ENCODE data around the gene CTXN3. TPM values are rescaled to one million over a fixed set of nuclear protein-coding genes. Genes with fewer than 3 reads are reported as not detected.
A peak's percentile ranks its signal among the peaks of the same experiment; 100 is the strongest.

CTXN3 gene
- 0.83 and 1.0 TPM in 2 replicates for polyA plus RNA-seq
- not detected in 2 replicates for polyA minus RNA-seq

DNA sequence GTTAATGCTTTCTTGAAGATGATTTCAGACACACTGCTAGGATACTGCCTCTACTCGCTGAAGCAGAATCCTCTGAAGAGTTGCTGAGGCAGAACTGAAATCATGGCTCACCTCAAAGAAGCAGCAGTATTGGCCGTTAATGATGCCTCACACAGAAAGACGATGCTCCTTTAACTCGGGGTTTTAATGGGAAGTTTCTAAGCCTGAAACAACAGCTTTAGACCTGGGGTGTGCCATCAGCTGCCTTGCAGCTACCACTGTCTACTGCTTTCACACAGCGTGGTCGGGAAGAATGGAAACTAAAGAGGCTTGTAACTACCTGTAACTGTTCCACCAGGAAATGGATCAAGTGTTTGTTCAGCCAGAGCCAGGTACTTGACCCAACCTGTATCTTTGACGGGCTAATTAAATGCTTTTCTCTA, at the start of gene CTXN3:
Gene CTXN3, plus strand, starts transcription at position 65 of the 422 bp plus-strand sequence. CDS start 8,440 bp downstream, outside the sequence.
- H2AFZ ChIP-seq (ENCODE audit: low read depth, low read length) = no peak within 1 kb of the TSS
- no peaks in the 10 kb centered on the region for H3K79me2 ChIP-seq (replicated peaks; ENCODE audit: insufficient read depth, low read length)
- H4K20me1 ChIP-seq (ENCODE audit: insufficient read depth) = no peaks in the 10 kb centered on the region
- H3K27ac ChIP-seq (ENCODE audit: low read length) = no peak within 1 kb of the TSS
- H3F3A ChIP-seq (ENCODE audit: insufficient read depth, low read length, poor library complexity, severe bottlenecking) = no peaks in the 10 kb centered on the region
- H3K9me2 ChIP-seq (ENCODE audit: insufficient read depth, low read length) = no peaks in the 10 kb centered on the region
- no peaks in the 10 kb centered on the region for H3K27me3 ChIP-seq (ENCODE audit: insufficient read depth, low read depth, low read length)
- no peak within 1 kb of the TSS for H3K9ac ChIP-seq (ENCODE audit: low read length)
- H3K36me3 ChIP-seq (ENCODE audit: insufficient read depth, low read length) = no peaks in the 10 kb centered on the region
- no peak for TF ChIP-seq EZH2 (IDR thresholded peaks at IDR 0.05; ENCODE audit: borderline replicate concordance, insufficient read depth, low read length, poor library complexity, severe bottlenecking)
- no peak for TF ChIP-seq EP300 (conservative IDR thresholded peaks at IDR 0.05; ENCODE audit: poor library complexity, severe bottlenecking)
- no peak for TF ChIP-seq POLR2AphosphoS5 (IDR thresholded peaks at IDR 0.05)
- TF ChIP-seq RAD21 (conservative IDR thresholded peaks at IDR 0.05) = no peak
- no peak for TF ChIP-seq MXI1 (conservative IDR thresholded peaks at IDR 0.05; ENCODE audit: poor library complexity, severe bottlenecking)
- TF ChIP-seq, protein P1, sequence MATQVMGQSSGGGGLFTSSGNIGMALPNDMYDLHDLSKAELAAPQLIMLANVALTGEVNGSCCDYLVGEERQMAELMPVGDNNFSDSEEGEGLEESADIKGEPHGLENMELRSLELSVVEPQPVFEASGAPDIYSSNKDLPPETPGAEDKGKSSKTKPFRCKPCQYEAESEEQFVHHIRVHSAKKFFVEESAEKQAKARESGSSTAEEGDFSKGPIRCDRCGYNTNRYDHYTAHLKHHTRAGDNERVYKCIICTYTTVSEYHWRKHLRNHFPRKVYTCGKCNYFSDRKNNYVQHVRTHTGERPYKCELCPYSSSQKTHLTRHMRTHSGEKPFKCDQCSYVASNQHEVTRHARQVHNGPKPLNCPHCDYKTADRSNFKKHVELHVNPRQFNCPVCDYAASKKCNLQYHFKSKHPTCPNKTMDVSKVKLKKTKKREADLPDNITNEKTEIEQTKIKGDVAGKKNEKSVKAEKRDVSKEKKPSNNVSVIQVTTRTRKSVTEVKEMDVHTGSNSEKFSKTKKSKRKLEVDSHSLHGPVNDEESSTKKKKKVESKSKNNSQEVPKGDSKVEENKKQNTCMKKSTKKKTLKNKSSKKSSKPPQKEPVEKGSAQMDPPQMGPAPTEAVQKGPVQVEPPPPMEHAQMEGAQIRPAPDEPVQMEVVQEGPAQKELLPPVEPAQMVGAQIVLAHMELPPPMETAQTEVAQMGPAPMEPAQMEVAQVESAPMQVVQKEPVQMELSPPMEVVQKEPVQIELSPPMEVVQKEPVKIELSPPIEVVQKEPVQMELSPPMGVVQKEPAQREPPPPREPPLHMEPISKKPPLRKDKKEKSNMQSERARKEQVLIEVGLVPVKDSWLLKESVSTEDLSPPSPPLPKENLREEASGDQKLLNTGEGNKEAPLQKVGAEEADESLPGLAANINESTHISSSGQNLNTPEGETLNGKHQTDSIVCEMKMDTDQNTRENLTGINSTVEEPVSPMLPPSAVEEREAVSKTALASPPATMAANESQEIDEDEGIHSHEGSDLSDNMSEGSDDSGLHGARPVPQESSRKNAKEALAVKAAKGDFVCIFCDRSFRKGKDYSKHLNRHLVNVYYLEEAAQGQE (IDR thresholded peaks at IDR 0.05; ENCODE audit: borderline replicate concordance) = no peak
- TF ChIP-seq, protein P2, sequence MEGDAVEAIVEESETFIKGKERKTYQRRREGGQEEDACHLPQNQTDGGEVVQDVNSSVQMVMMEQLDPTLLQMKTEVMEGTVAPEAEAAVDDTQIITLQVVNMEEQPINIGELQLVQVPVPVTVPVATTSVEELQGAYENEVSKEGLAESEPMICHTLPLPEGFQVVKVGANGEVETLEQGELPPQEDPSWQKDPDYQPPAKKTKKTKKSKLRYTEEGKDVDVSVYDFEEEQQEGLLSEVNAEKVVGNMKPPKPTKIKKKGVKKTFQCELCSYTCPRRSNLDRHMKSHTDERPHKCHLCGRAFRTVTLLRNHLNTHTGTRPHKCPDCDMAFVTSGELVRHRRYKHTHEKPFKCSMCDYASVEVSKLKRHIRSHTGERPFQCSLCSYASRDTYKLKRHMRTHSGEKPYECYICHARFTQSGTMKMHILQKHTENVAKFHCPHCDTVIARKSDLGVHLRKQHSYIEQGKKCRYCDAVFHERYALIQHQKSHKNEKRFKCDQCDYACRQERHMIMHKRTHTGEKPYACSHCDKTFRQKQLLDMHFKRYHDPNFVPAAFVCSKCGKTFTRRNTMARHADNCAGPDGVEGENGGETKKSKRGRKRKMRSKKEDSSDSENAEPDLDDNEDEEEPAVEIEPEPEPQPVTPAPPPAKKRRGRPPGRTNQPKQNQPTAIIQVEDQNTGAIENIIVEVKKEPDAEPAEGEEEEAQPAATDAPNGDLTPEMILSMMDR (IDR thresholded peaks at IDR 0.05; ENCODE audit: poor library complexity, severe bottlenecking) = no peak
- no peak for TF ChIP-seq TAF1 (IDR thresholded peaks at IDR 0.05; ENCODE audit: low read depth)
- TF ChIP-seq SMC3 (conservative IDR thresholded peaks at IDR 0.05; ENCODE audit: poor library complexity) = no peak
- no peak within 1 kb of the TSS for H3K4me2 ChIP-seq (ENCODE audit: low read length)
- no peaks in the 10 kb centered on the region for H3K9me3 ChIP-seq (ENCODE audit: low read length)
- peak within 1 kb of the TSS; percentile 12 for H3K4me3 ChIP-seq (ENCODE audit: low read length)

DNA sequence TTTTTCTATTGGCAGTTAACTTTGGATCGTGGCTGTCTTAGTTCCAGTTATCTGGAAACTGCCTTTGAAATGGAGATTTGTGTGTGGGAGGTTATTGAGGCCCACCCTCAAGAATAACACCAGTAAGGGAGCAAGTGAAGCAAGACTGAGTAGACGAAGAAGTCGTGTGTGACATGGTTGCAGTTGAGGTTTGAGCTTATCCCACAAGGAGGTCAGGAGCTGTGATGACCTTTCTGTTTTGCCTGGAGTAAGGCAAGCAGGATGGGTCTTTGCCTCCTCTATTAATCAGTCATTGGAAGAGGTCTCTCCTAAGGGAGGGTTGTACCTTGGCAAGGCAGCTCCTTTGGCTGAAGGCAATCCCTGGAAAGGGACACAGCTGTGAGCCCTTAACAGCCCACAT, 49.6 kb upstream of the CTXN3 start:
- H4K20me1 ChIP-seq (ENCODE audit: insufficient read depth) = no peaks in the 10 kb centered on the region
- no peak overlapping the region for H3K9ac ChIP-seq (ENCODE audit: low read length)
- no peak overlapping the region for H3K4me2 ChIP-seq (ENCODE audit: low read length)
- H3F3A ChIP-seq (ENCODE audit: insufficient read depth, low read length, poor library complexity, severe bottlenecking) = no peaks in the 10 kb centered on the region
- H3K9me3 ChIP-seq (ENCODE audit: low read length) = no peaks in the 10 kb centered on the region
- H3K4me3 ChIP-seq (ENCODE audit: low read length) = no peak overlapping the region
- H3K27me3 ChIP-seq (ENCODE audit: insufficient read depth, low read depth, low read length) = no peaks in the 10 kb centered on the region
- no peak overlapping the region for H2AFZ ChIP-seq (ENCODE audit: low read depth, low read length)
- no peak overlapping the region for H3K27ac ChIP-seq (ENCODE audit: low read length)
- H3K36me3 ChIP-seq (ENCODE audit: insufficient read depth, low read length) = no peaks in the 10 kb centered on the region
- H3K79me2 ChIP-seq (replicated peaks; ENCODE audit: insufficient read depth, low read length) = no peaks in the 10 kb centered on the region
- TF ChIP-seq POLR2AphosphoS5 (IDR thresholded peaks at IDR 0.05) (no peak), MXI1 (conservative IDR thresholded peaks at IDR 0.05; ENCODE audit: poor library complexity, severe bottlenecking) (no peak), RAD21 (conservative IDR thresholded peaks at IDR 0.05) (no peak), EP300 (conservative IDR thresholded peaks at IDR 0.05; ENCODE audit: poor library complexity, severe bottlenecking) (no peak), SMC3 (conservative IDR thresholded peaks at IDR 0.05; ENCODE audit: poor library complexity) (no peak), EZH2 (IDR thresholded peaks at IDR 0.05; ENCODE audit: borderline replicate concordance, insufficient read depth, low read length, poor library complexity, severe bottlenecking) (no peak), TAF1 (IDR thresholded peaks at IDR 0.05; ENCODE audit: low read depth) (no peak)
- TF ChIP-seq, protein P1 (IDR thresholded peaks at IDR 0.05; ENCODE audit: borderline replicate concordance) = no peak
- TF ChIP-seq, protein P2 (IDR thresholded peaks at IDR 0.05; ENCODE audit: poor library complexity, severe bottlenecking) = no peak
- H3K9me2 ChIP-seq (ENCODE audit: insufficient read depth, low read length) = no peaks in the 10 kb centered on the region

All from neural cell (in vitro differentiated cells).